GM21447 (cell line): ENCODE measurements around the gene TCIRG1.

ENCODE experiments used
- ATAC-seq: cut with Tn5 transposase; IDR thresholded peaks from one replicate; pipeline ENCODE4 v1.9.1; 2021; ENCODE audit not compliant: unreplicated experiment

The TCIRG1 gene

GRCh38 chr11:68017980-68018729, 20.7 kb upstream of the TCIRG1 start:
- ATAC-seq = no peak

GRCh38 chr11:68018730-68019190, 20.1 kb upstream of the TCIRG1 start:
- ATAC-seq = no peak

GRCh38 chr11:68019486-68019885, 19.3 kb upstream of the TCIRG1 start:
- ATAC-seq = no peak

- ATAC-seq = no peak
Observed at GRCh38 chr11:68020575-68020974, 18.2 kb upstream of the TCIRG1 start.

GRCh38 chr11:68021167-68021787, 17.5 kb upstream of the TCIRG1 start:
- ATAC-seq = no peak

GRCh38 chr11:68022531-68022930, 16.3 kb upstream of the TCIRG1 start:
- no peak for ATAC-seq

- no peak for ATAC-seq
Observed at GRCh38 chr11:68024508-68024907, 14.3 kb upstream of the TCIRG1 start.

GRCh38 chr11:68025047-68025446, 13.8 kb upstream of the TCIRG1 start:
- no peak for ATAC-seq

- no peak for ATAC-seq
Observed at GRCh38 chr11:68026391-68027105, 12.3 kb upstream of the TCIRG1 start.

- ATAC-seq = no peak
Observed at GRCh38 chr11:68027667-68028066, 11.2 kb upstream of the TCIRG1 start.

GRCh38 chr11:68028802-68029545, 9.9 kb upstream of the TCIRG1 start:
- ATAC-seq = no peak

- peak; percentile 93 for ATAC-seq
Observed at GRCh38 chr11:68030318-68031143, 8.3 kb upstream of the TCIRG1 start, which contains the start of gene NDUFS8. Gene NDUFS8, plus strand, starts transcription at chr11:68030681. Its CDS starts 1,471 bp downstream, at chr11:68032152.

GRCh38 chr11:68031144-68031464, 7.7 kb upstream of the TCIRG1 start:
- no peak for ATAC-seq

GRCh38 chr11:68032003-68032402, 6.8 kb upstream of the TCIRG1 start:
- no peak for ATAC-seq

GRCh38 chr11:68032997-68033707, 5.7 kb upstream of the TCIRG1 start:
- ATAC-seq = no peak

GRCh38 chr11:68033708-68034045, 5.1 kb upstream of the TCIRG1 start:
- no peak for ATAC-seq

- no peak for ATAC-seq
Observed at GRCh38 chr11:68035266-68035876, 3.5 kb upstream of the TCIRG1 start.

- no peak for ATAC-seq
Observed at GRCh38 chr11:68036141-68036716, 2.6 kb upstream of the TCIRG1 start.

- ATAC-seq = no peak
Observed at GRCh38 chr11:68036717-68037239, 2.0 kb upstream of the TCIRG1 start.
